HepG2 (cell line): Measurements from ENCODE around the gene ICAM5. TPM values are rescaled to one million over a fixed set of nuclear protein-coding genes. Genes with fewer than 3 reads are reported as not detected.
A peak's percentile ranks its signal among the peaks of the same experiment; 100 is the strongest.

Experiments used
- ATAC-seq: fragments of 200-7000 bp; cut with Tn5 transposase; 3 replicates; pipeline ENCODE4 v1.9.1; 2020; ENCODE audit warnings: mild to moderate bottlenecking, moderate library complexity
- BruUV-seq: library from RNA; stranded (reverse); fragments of 400-500 nt; replicated peaks from 2 replicates; lab custom pipeline; 2021; lab: Mats Ljungman, UMichigan
- CTCF ChIA-PET: fragments of 300-600 bp; formaldehyde crosslinking; extraction: SDS; loops from one replicate; lab custom pipeline; 2021; ENCODE audit warnings: low total read pairs, inconsistent platforms, low intra/inter-chr PET ratio; lab: Yijun Ruan, JAX
- POLR2A ChIA-PET: fragments of 350-600 bp; sonication (Branson Sonifier 250); formaldehyde crosslinking; loops from one replicate; lab custom pipeline; 2020; ENCODE audit warnings: antibody characterized with exemption, inconsistent platforms; lab: Yijun Ruan, JAX
- DNase-seq: peaks from one replicate; pipeline ENCODE4 v3.0.0-alpha.2; 2015; ENCODE audit warnings: low spot score
- FAIRE-seq: peaks from 3 replicates; lab custom pipeline; 2011; peaks lifted over from hg19 to GRCh38; lab: Jason Lieb, UNC
- H2AFZ ChIP-seq: one replicate; pipeline ENCODE4 v1.6.1; 2011; ENCODE audit warnings: low read length, inconsistent platforms
- H3K27ac ChIP-seq: fragments of 300-600 bp; 3 replicates; pipeline ENCODE4 v1.8.0; 2011; ENCODE audit warnings: mixed run types, mild to moderate bottlenecking, mixed read lengths, low read length, inconsistent platforms; ENCODE audit not compliant: insufficient read depth; ENCODE audit errors: extremely low read length
- H3K27me3 ChIP-seq, 2 experiments: fragments of 200-600 bp in 1 of 2; 2 replicates in 1 of 2; 3 replicates in 1 of 2; pipeline versions ENCODE4 v1.6.0 to v1.8.0; 2011; ENCODE audit warnings: low read length in 2 of 2, mild to moderate bottlenecking in 2 of 2, moderate library complexity in 2 of 2, inconsistent platforms in 1 of 2; ENCODE audit not compliant: insufficient read depth in 2 of 2, control insufficient read depth in 1 of 2
- H3K36me3 ChIP-seq, 2 experiments: fragments of 200-600 bp in 1 of 2; replicated peaks in 1 of 2; 2 replicates in 1 of 2; 3 replicates in 1 of 2; pipeline versions ENCODE4 v1.5.1 to v1.8.0; 2011; ENCODE audit warnings: low read length in 2 of 2, inconsistent platforms in 1 of 2; ENCODE audit not compliant: insufficient read depth in 2 of 2, control insufficient read depth in 1 of 2
- H3K4me1 ChIP-seq: 2 replicates; pipeline ENCODE4 v1.5.1; 2012; ENCODE audit warnings: low read length, inconsistent platforms; ENCODE audit not compliant: insufficient read depth
- H3K4me2 ChIP-seq: 2 replicates; pipeline ENCODE4 v1.6.0; 2011; ENCODE audit warnings: low read depth, low read length, inconsistent platforms
- H3K4me3 ChIP-seq, 3 experiments: fragments of 200-600 bp in 1 of 3; sonication (generic), shearing (Covaris generic) in 1 of 3; replicated peaks in 1 of 3; 2 replicates each; pipeline ENCODE4 v1.5.1; 2011 to 2016; ENCODE audit warnings: low read length in 3 of 3, inconsistent platforms in 2 of 3, low read depth in 2 of 3, mild to moderate bottlenecking in 2 of 3, control low read depth in 1 of 3, mixed read lengths in 1 of 3; ENCODE audit not compliant: insufficient read depth in 1 of 3
- H3K79me2 ChIP-seq: one replicate; pipeline ENCODE4 v1.6.1; 2011; ENCODE audit warnings: low read length, inconsistent platforms; ENCODE audit not compliant: insufficient read depth
- H3K9ac ChIP-seq: 2 replicates; pipeline ENCODE4 v1.6.0; 2011; ENCODE audit warnings: mild to moderate bottlenecking, low read depth, low read length, inconsistent platforms; ENCODE audit not compliant: insufficient read depth
- H3K9me3 ChIP-seq: 2 replicates; pipeline ENCODE4 v1.5.1; 2012; ENCODE audit warnings: mild to moderate bottlenecking, low read length
- H4K20me1 ChIP-seq: 2 replicates; pipeline ENCODE4 v1.6.0; 2011; ENCODE audit warnings: inconsistent platforms, mild to moderate bottlenecking, low read length, moderate library complexity; ENCODE audit not compliant: insufficient read depth
- ARNT2 ChIP-seq: sonication (generic); formaldehyde crosslinking; IDR thresholded peaks from 2 replicates; pipeline ENCODE4 v1.8.0; 2022; ENCODE audit warnings: mild to moderate bottlenecking, low read depth, missing genetic modification reagents, moderate library complexity
- HIVEP1 ChIP-seq: sonication (generic); formaldehyde crosslinking; IDR thresholded peaks from 2 replicates; pipeline ENCODE4 v1.4.0; 2020; ENCODE audit warnings: mild to moderate bottlenecking, missing genetic modification reagents
- MATR3 ChIP-seq: sonication (generic); formaldehyde crosslinking; IDR thresholded peaks from 2 replicates; pipeline ENCODE4 v1.4.0; 2020; ENCODE audit warnings: missing genetic modification reagents
- MBD4 ChIP-seq: IDR thresholded peaks from 2 replicates; pipeline ENCODE4 v1.6.1; 2012; ENCODE audit warnings: low read length, inconsistent platforms, borderline replicate concordance
- NBN ChIP-seq: fragments of 450-650 bp; conservative IDR thresholded peaks from 2 replicates; pipeline ENCODE4 v1.6.1; 2017
- PHF20 ChIP-seq: sonication (generic); formaldehyde crosslinking; IDR thresholded peaks from 2 replicates; pipeline ENCODE4 v1.5.0; 2020; ENCODE audit warnings: mild to moderate bottlenecking, missing genetic modification reagents
- SALL1 ChIP-seq: sonication (generic); formaldehyde crosslinking; IDR thresholded peaks from 2 replicates; pipeline ENCODE4 v1.8.0; 2022; ENCODE audit warnings: mild to moderate bottlenecking, missing genetic modification reagents
- SIN3A ChIP-seq: IDR thresholded peaks from 2 replicates; pipeline ENCODE4 v1.6.1; 2011; ENCODE audit warnings: low read depth, mild to moderate bottlenecking, control low read depth, low read length, borderline replicate concordance
- SP5 ChIP-seq: IDR thresholded peaks from 2 replicates; pipeline ENCODE4 v1.6.1; 2016; ENCODE audit warnings: low read depth, borderline replicate concordance
- ZBTB46 ChIP-seq: sonication (generic); formaldehyde crosslinking; IDR thresholded peaks from 2 replicates; pipeline ENCODE4 v1.4.0; 2020; ENCODE audit warnings: mild to moderate bottlenecking, missing genetic modification reagents, borderline replicate concordance
- ZIK1 ChIP-seq: sonication (generic); formaldehyde crosslinking; IDR thresholded peaks from 2 replicates; pipeline ENCODE4 v1.5.0; 2020; ENCODE audit warnings: mild to moderate bottlenecking, low read depth, missing genetic modification reagents, borderline replicate concordance
- ZNF616 ChIP-seq: sonication (generic); formaldehyde crosslinking; IDR thresholded peaks from 2 replicates; pipeline ENCODE4 v1.5.0; 2020; ENCODE audit warnings: low read depth, mild to moderate bottlenecking, missing genetic modification reagents
- WGBS: methylation state at CpG from one replicate; pipeline ENCODE4 v1.1.6; 2017; ENCODE audit warnings: low lambda C conversion rate; 5-methylcytosine and 5-hydroxymethylcytosine counted together
- in situ Hi-C: cut with HindIII; loops from 2 replicates; pipeline ENCODE4 v1.10.0; 2017; ENCODE audit warnings: low pct_unique_long_range_greater_than_20kb; ENCODE audit not compliant: extremely low pct_ligation_motif_present
- intact Hi-C: fragments of 100-400 bp; cut with micrococcal nuclease; formaldehyde crosslinking; loops from one replicate; pipeline ENCODE4 v1.10.0; 2022; ENCODE audit not compliant: unreplicated experiment
- polyA plus RNA-seq, 8 experiments: library from polyadenylated mRNA; depleted of rRNA in 3 of 8; stranded (reverse) in 7 of 8; unstranded in 1 of 8; fragments of >200 nt; fragmentation: Illumina TruSeq in 4 of 8; extraction: Trizol in 4 of 8; gene quantifications; 2 replicates each; pipeline versions ENCODE4 v1.2.1 to v1.2.3, GENCODE V29; 2011 to 2016; ENCODE audit warnings: low read depth in 4 of 8, missing spikeins in 1 of 8, mixed read lengths in 1 of 8; ENCODE audit not compliant: insufficient read depth in 1 of 8
- total RNA-seq, 5 experiments: library from RNA; depleted of rRNA; stranded (reverse); fragments of >200 nt; fragmentation: Illumina TruSeq; extraction: Trizol; gene quantifications; 2 replicates each; pipeline ENCODE4 v1.2.3, GENCODE V29; 2016; ENCODE audit warnings: low read depth in 1 of 5
- TF ChIP-seq, protein P1 (sequence below): sonication (generic); formaldehyde crosslinking; IDR thresholded peaks from 2 replicates; pipeline ENCODE4 v1.8.1; 2022; ENCODE audit warnings: low read depth, mild to moderate bottlenecking, missing genetic modification reagents
- TF ChIP-seq, protein P2 (sequence below): IDR thresholded peaks from 2 replicates; pipeline ENCODE4 v1.6.1; 2012; ENCODE audit warnings: inconsistent platforms
- TF ChIP-seq, protein P3 (sequence below): sonication (generic); formaldehyde crosslinking; IDR thresholded peaks from 2 replicates; pipeline ENCODE4 v1.9.0; 2021; ENCODE audit warnings: missing genetic modification reagents, borderline replicate concordance

Gene ICAM5
- total and polyA plus RNA-seq, 2 of the 13 experiments (the other 11 are each of a cell fraction or from before 2014, with no cell fraction given) = 0.46 to 1.6 TPM

DNA sequence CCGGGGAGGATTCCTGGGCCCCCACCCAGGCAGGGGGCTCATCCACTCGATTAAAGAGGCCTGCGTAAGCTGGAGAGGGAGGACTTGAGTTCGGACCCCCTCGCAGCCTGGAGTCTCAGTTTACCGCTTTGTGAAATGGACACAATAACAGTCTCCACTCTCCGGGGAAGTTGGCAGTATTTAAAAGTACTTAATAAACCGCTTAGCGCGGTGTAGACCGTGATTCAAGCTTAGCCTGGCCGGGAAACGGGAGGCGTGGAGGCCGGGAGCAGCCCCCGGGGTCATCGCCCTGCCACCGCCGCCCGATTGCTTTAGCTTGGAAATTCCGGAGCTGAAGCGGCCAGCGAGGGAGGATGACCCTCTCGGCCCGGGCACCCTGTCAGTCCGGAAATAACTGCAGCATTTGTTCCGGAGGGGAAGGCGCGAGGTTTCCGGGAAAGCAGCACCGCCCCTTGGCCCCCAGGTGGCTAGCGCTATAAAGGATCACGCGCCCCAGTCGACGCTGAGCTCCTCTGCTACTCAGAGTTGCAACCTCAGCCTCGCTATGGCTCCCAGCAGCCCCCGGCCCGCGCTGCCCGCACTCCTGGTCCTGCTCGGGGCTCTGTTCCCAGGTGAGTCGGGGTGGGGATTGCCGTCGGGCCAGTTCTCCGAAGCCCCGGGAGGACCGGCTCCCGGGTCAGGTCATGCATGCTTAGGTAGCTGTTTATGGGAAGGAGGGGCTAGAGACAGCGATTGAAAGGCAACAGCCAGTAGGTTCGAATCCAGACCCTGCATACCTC lies 18.9 kb upstream of the ICAM5 start, which contains the start of gene ICAM1:
TSS of gene ICAM1 (plus strand) at position 505 of the 779 bp plus-strand sequence. CDS start at position 545, 40 bp downstream.
- Histone ChIP-seq H3K27ac (peak within 1 kb of the TSS; percentile 85), H3K79me2 (peaks cover 28% of the 10 kb centered on the region), H2AFZ (no peak within 1 kb of the TSS), H3K36me3 (peaks cover 5 to 15% of the 10 kb centered on the region in 2 experiments; a peak in 3 of 5 replicates), H3K4me2 (peak within 1 kb of the TSS; percentile 87), H3K4me3 (peak within 1 kb of the TSS; percentile 68 to 81 (median 76)), H3K9me3 (no peaks in the 10 kb centered on the region), H3K4me1 (peaks cover 62% of the 10 kb centered on the region), H3K27me3 (no peaks in the 10 kb centered on the region), H4K20me1 (no peaks in the 10 kb centered on the region), H3K9ac (peak within 1 kb of the TSS; percentile 79)
- peak; percentile 84 for ATAC-seq
- ChIA-PET CTCF (interaction anchor here (3.6 kb wide), 1 partner anchor 119 kb away, joined by 47 read pairs; no protein-coding TSS in a partner anchor), POLR2A (interaction anchor here (0.6 to 6.5 kb wide), 24 partner anchors 8 to 235 kb away, joined by 3 to 149 read pairs (median 4); partner anchors contain the start of genes CDC37, ICAM4, ICAM5 and RAVER1)
- BruUV-seq = TSS peak; percentile 99
- 2% methylated on average over 6 of the region's 51 CpGs for WGBS
- peak; percentile 83 for DNase-seq
- intact Hi-C loops (loop anchor here (2.0 kb wide), 1 partner anchor 16 kb away; the partner anchor contains the start of gene ICAM4), in situ Hi-C loops (loop anchor here (5.0 kb wide), 1 partner anchor 121 kb away; no protein-coding TSS in a partner anchor)
- peak; percentile 4 for FAIRE-seq
- TF ChIP-seq NBN (no peak), SIN3A (peak; percentile 91), ZIK1 (peak; percentile 65; the same call in 1 of the 2 replicates), SP5 (peak; percentile 95), ZNF616 (peak; percentile 77; the same call in 1 of the 2 replicates), MBD4 (no peak), ARNT2 (peak; percentile 86; the same call in 1 of the 2 replicates), PHF20 (CRISPR knock-in tag) (peak; percentile 72), SALL1 (CRISPR knock-in tag) (peak; percentile 93), HIVEP1 (CRISPR knock-in tag) (peak; percentile 94), ZBTB46 (CRISPR knock-in tag) (no peak), MATR3 (CRISPR knock-in tag) (no peak)
- TF ChIP-seq, protein P1, sequence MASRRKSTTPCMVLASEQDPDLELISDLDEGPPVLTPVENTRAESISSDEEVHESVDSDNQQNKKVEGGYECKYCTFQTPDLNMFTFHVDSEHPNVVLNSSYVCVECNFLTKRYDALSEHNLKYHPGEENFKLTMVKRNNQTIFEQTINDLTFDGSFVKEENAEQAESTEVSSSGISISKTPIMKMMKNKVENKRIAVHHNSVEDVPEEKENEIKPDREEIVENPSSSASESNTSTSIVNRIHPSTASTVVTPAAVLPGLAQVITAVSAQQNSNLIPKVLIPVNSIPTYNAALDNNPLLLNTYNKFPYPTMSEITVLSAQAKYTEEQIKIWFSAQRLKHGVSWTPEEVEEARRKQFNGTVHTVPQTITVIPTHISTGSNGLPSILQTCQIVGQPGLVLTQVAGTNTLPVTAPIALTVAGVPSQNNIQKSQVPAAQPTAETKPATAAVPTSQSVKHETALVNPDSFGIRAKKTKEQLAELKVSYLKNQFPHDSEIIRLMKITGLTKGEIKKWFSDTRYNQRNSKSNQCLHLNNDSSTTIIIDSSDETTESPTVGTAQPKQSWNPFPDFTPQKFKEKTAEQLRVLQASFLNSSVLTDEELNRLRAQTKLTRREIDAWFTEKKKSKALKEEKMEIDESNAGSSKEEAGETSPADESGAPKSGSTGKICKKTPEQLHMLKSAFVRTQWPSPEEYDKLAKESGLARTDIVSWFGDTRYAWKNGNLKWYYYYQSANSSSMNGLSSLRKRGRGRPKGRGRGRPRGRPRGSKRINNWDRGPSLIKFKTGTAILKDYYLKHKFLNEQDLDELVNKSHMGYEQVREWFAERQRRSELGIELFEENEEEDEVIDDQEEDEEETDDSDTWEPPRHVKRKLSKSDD (CRISPR knock-in tag) = no peak
- TF ChIP-seq, protein P2, sequence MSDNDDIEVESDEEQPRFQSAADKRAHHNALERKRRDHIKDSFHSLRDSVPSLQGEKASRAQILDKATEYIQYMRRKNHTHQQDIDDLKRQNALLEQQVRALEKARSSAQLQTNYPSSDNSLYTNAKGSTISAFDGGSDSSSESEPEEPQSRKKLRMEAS = peak; percentile 97
- TF ChIP-seq, protein P3, sequence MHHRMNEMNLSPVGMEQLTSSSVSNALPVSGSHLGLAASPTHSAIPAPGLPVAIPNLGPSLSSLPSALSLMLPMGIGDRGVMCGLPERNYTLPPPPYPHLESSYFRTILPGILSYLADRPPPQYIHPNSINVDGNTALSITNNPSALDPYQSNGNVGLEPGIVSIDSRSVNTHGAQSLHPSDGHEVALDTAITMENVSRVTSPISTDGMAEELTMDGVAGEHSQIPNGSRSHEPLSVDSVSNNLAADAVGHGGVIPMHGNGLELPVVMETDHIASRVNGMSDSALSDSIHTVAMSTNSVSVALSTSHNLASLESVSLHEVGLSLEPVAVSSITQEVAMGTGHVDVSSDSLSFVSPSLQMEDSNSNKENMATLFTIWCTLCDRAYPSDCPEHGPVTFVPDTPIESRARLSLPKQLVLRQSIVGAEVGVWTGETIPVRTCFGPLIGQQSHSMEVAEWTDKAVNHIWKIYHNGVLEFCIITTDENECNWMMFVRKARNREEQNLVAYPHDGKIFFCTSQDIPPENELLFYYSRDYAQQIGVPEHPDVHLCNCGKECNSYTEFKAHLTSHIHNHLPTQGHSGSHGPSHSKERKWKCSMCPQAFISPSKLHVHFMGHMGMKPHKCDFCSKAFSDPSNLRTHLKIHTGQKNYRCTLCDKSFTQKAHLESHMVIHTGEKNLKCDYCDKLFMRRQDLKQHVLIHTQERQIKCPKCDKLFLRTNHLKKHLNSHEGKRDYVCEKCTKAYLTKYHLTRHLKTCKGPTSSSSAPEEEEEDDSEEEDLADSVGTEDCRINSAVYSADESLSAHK = peak; percentile 55; the same call in 1 of the 2 replicates
